AG04449 (cell line): ENCODE data around the gene MRPL2.
A peak's percentile ranks its signal among the peaks of the same experiment; 100 is the strongest.

ENCODE experiments used
- CTCF ChIA-PET: fragments of 350-600 bp; formaldehyde crosslinking; extraction: SDS; loops from one replicate; lab custom pipeline; 2021; ENCODE audit warnings: antibody characterized with exemption; lab: Yijun Ruan, JAX
- POLR2A ChIA-PET: fragments of 400-600, 350-600 bp; formaldehyde crosslinking; extraction: SDS; loops from one replicate; lab custom pipeline; 2020; ENCODE audit warnings: antibody characterized with exemption, inconsistent platforms; lab: Yijun Ruan, JAX
- DNase-seq: peaks from one replicate; pipeline ENCODE4 v3.0.0-alpha.2; 2010; ENCODE audit warnings: low read depth, low spot score
- H3K4me3 ChIP-seq: 2 replicates; pipeline ENCODE4 v1.5.1; 2011; ENCODE audit warnings: low read depth, mild to moderate bottlenecking, control low read depth, low read length
- TF ChIP-seq, protein P1 (sequence below): IDR thresholded peaks from one replicate; pipeline ENCODE4 v1.5.1; 2011; ENCODE audit warnings: mild to moderate bottlenecking, moderate library complexity, low read length, control low read depth, inconsistent platforms; ENCODE audit not compliant: insufficient read depth; ENCODE audit errors: missing control alignments

The MRPL2 gene

DNA sequence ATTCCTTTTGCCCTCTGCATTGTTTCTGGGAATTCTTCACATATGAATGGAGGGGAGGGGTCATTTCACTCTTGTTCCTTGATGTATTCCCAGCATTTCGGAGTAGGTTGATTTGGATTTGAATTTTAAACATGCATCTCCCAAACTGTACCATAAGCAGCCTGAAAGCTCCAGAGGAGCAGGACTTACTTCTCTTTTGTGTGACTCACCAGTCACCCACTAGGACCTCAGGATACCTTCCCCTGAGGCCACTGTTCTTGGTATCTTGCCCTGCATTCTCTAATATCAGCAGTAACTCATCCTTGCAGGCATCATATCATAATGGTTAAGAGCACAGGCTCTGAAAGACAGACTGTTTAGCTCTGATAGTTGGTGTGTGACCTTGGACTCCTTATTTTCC lies 703 bp downstream of the MRPL2 start:
- DNase-seq: no peak
- H3K4me3 ChIP-seq: peak overlapping the region; percentile 98
- POLR2A ChIA-PET: interaction anchor here (1.1 to 1.8 kb wide), 2 partner anchors 85 to 88 kb away, joined by 3 to 7 read pairs; no protein-coding TSS in a partner anchor
- TF ChIP-seq, protein P1, sequence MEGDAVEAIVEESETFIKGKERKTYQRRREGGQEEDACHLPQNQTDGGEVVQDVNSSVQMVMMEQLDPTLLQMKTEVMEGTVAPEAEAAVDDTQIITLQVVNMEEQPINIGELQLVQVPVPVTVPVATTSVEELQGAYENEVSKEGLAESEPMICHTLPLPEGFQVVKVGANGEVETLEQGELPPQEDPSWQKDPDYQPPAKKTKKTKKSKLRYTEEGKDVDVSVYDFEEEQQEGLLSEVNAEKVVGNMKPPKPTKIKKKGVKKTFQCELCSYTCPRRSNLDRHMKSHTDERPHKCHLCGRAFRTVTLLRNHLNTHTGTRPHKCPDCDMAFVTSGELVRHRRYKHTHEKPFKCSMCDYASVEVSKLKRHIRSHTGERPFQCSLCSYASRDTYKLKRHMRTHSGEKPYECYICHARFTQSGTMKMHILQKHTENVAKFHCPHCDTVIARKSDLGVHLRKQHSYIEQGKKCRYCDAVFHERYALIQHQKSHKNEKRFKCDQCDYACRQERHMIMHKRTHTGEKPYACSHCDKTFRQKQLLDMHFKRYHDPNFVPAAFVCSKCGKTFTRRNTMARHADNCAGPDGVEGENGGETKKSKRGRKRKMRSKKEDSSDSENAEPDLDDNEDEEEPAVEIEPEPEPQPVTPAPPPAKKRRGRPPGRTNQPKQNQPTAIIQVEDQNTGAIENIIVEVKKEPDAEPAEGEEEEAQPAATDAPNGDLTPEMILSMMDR: no peak
- CTCF ChIA-PET: interaction anchor here (0.6 to 5.1 kb wide), 4 partner anchors 67 to 172 kb away, joined by 3 to 39 read pairs (median 4); no protein-coding TSS in a partner anchor

DNA sequence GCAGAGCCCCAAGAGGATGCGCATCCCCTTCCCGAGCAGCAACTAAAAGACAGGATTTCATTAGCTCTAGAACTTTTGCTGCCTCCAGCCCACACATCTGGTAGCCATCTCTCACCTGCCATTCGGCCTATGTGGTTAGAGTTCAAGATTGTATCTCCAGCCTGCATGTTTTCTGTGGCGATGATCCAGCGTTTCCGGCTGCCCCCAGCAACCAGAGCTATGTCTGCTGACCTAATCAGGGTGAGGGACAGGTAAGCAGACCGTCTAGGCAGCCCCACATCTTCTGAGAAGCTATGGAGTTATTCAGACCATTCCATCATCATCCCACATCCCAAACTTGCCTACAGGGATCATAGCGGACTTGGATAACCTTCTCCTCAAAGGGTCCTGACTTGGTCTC lies 3.3 kb downstream of the MRPL2 start:
- no peak overlapping the region for H3K4me3 ChIP-seq
- CTCF ChIA-PET: interaction anchor here (0.8 to 6.9 kb wide), 3 partner anchors 8 to 93 kb away, joined by 3 to 51 read pairs (median 8); no protein-coding TSS in a partner anchor
- TF ChIP-seq, protein P1: no peak
- DNase-seq: no peak
- POLR2A ChIA-PET: no interaction called here

DNA sequence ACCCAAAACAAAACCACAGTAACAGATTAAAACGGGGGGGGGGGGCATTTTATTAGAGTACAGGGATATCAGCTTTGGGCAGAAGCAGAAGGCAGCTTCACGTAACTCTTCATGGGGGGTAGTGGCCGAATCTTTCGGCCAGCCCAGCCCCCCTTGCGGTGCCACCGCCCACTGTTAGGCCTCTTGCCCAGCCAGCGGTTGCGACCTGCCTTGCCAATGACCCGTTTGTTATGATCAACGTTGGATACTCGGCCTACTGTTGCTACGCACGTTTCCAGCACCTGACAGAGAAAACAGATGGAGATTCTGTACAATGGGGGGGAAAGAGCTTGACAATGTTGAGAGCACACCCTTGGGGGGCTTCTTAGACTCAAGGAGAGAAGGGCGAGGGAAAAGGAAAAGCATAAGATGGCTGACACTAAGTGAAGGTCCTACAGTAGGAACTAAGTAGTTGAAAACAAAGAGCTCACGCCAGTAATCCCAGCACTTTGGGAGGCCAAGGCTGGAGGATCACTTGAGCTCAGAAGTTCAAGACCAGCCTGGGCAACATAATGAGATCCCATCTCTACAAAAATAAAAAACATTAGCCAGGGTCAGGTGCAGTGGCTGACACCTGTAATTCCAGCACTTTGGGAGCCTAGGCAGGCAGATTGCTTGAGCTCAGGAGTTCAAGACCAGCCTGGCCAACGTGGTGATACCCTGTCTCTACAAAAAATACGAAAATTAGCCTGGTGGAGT lies 4.9 kb downstream of the MRPL2 start:
- CTCF ChIA-PET: interaction anchor here (0.6 to 6.9 kb wide), 11 partner anchors 10 to 148 kb away, joined by 3 to 51 read pairs (median 4); no protein-coding TSS in a partner anchor
- POLR2A ChIA-PET: interaction anchor here (0.6 to 1.8 kb wide), 16 partner anchors 9 to 164 kb away, joined by 3 to 7 read pairs (median 4); partner anchors contain the start of genes CNPY3, KLHDC3, MEA1 and PPP2R5D
- DNase-seq: no peak
- no peak overlapping the region; the same call in none of the 2 replicates for H3K4me3 ChIP-seq
- TF ChIP-seq, protein P1: no peak

DNA sequence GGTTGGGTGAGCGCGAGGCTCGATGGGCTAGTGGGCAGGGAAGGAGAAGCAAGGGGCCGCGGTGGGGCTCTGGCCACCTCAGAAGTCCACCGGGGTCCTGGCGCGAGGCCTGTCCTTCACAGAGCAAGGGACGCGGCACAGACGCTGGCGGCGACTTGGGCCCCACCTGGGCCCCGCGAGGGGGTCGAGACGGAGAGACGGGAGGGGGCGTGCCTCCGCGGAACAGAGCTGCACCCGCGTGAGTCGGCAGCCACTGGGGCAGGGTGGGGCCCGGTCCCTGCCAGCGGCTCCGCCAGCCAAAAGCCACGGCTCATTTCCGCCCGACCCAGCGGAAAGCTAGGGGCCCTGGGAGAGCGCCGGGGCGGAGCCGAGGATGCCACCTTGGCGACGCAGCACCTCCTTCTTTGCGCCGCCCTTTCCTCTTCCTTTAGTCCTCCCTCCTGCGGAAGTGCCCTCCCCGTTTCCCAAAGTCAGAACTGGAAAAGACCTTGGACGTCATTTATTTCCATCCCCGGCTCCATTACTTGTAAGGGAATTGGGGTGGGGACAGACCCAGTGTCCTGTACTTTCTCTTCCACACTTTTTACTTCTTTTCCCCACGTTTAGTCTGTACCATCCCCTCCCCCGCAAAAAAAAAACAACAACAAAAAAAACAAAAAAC lies 5.6 kb downstream of the MRPL2 start, which contains the start of gene CUL7:
CUL7 (minus strand) TSS at position 307 of the 661 bp plus-strand sequence. CDS start 1,063 bp downstream, outside the sequence.
- peak within 1 kb of the TSS; percentile 88 for H3K4me3 ChIP-seq
- TF ChIP-seq, protein P1: no peak
- ChIA-PET POLR2A (interaction anchor here (0.6 to 1.8 kb wide), 16 partner anchors 9 to 165 kb away, joined by 3 to 7 read pairs (median 4); partner anchors contain the start of genes CNPY3, KLHDC3, MEA1 and PPP2R5D), CTCF (interaction anchor here (0.6 to 6.9 kb wide), 9 partner anchors 11 to 118 kb away, joined by 3 to 51 read pairs (median 4); no protein-coding TSS in a partner anchor)
- DNase-seq: peak; percentile 64

DNA sequence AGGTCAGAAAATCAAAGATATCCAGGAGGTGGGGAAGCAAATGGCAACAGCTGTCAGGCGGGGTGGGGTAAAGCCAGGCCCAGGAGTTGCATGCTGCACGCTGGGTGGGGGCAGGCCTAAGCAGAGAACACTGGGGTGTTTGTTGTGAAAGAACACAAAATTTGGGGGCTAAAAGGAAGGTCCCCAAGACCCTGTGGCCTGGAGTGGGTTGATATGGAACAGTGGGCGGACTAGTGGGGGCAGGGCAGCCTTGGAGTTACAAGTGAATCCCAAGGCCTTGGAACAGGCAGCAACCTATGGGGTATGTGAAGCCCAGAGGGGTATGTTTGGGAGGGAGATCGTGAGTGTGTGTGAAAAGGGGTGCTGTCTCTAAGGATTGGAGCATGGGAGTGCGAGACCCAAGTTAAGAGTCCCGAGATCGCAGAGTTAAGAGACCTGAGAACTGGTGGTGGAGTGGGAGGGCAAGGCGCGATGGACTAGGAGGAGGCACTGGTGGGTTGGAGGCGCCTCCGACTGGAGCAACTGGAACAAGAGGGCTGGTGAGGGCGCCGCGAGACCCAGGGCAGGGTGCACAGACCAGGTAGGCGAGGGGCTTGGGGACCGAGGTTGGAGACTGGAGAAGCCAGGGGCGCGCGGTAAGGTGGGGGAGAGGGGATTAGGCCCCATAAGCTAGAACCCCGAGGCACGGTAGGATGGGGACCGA lies 6.2 kb downstream of the MRPL2 start:
- ChIA-PET POLR2A (interaction anchor here (0.5 to 1.8 kb wide), 9 partner anchors 22 to 124 kb away, joined by 3 to 7 read pairs (median 4); partner anchors contain the start of genes CNPY3, KLHDC3, MEA1 and PPP2R5D), CTCF (interaction anchor here (0.6 to 6.9 kb wide), 4 partner anchors 34 to 90 kb away, joined by 3 to 51 read pairs (median 4); no protein-coding TSS in a partner anchor)
- no peak for DNase-seq
- peak overlapping the region; percentile 88 for H3K4me3 ChIP-seq
- TF ChIP-seq, protein P1: no peak
